ENCODE data around the gene TEX9. TPM values are rescaled to one million over a fixed set of nuclear protein-coding genes. Genes with fewer than 3 reads are reported as not detected.
"Not testable (repeated sequence)": the region's sequence is repeated elsewhere in the genome, so short reads cannot be mapped to it uniquely, and the experiment has no call there.

Gene TEX9
- total and polyA plus RNA-seq, 3 donors from 2014 or later: 9.9 to 37.7 (median 20.4) TPM

- H3K9me3 ChIP-seq: no peaks in the 10 kb centered on the region
- no peaks in the 10 kb centered on the region for H3K27me3 ChIP-seq
- H3K27ac ChIP-seq: no peak overlapping the region
- TF ChIP-seq POLR2A (IDR thresholded peaks at IDR 0.05) (no peak), CTCF (IDR thresholded peaks at IDR 0.05) (no peak)
- intact Hi-C loops (cut with DNase I; ENCODE audit: low total_unique reads): no loop called here
- peaks cover 6% of the 10 kb centered on the region for H3K4me1 ChIP-seq
- 69 to 77% methylated on average over 3 of the region's 3 CpGs for WGBS, 2 donors
- no peaks in the 10 kb centered on the region for H3K36me3 ChIP-seq (ENCODE audit: low read depth, missing control alignments)
- DNase-seq: no peak
- no peak overlapping the region for H3K4me3 ChIP-seq
Observed at GRCh38 chr15:56367156-56367555, 1.9 kb downstream of the TEX9 start.

DNA sequence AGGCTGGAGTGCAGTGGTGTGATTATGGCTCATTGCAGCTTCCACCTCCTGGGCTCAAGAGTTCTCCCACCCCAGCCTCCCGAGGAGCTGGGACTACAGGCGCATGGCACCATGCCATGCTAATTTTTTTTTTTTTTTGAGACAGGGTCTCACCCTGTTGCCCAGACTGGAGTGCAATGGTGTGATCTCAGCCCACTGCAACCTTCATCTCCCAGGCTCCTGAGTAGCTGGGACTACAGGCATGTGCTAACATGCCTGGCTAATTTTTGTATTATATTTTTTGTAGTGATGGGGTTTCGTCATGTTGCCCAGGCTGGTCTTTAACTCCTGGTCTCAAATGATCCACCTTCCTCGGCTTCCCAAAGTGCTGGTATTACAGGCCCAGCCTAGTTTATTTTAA is 4.0 kb downstream of the TEX9 start:
- intact Hi-C loops (cut with DNase I; ENCODE audit: low total_unique reads): no loop called here
- no peaks in the 10 kb centered on the region for H3K9me3 ChIP-seq
- H3K4me1 ChIP-seq: peaks cover 6% of the 10 kb centered on the region
- WGBS, 2 donors: 85 to 92% methylated on average over 4 of the region's 4 CpGs
- H3K27ac ChIP-seq: no peak overlapping the region
- H3K36me3 ChIP-seq (ENCODE audit: low read depth, missing control alignments): no peaks in the 10 kb centered on the region
- H3K4me3 ChIP-seq: no peak overlapping the region
- TF ChIP-seq POLR2A (IDR thresholded peaks at IDR 0.05) (no peak), CTCF (IDR thresholded peaks at IDR 0.05) (no peak)
- no peak for DNase-seq
- no peaks in the 10 kb centered on the region for H3K27me3 ChIP-seq

- H3K27me3 ChIP-seq: no peaks in the 10 kb centered on the region
- no peak for DNase-seq
- no peak overlapping the region for H3K4me3 ChIP-seq
- intact Hi-C loops (cut with DNase I; ENCODE audit: low total_unique reads): no loop called here
- 83% methylated on average over 2 of the region's 2 CpGs for WGBS, 2 donors
- H3K36me3 ChIP-seq (ENCODE audit: low read depth, missing control alignments): no peaks in the 10 kb centered on the region
- TF ChIP-seq CTCF (IDR thresholded peaks at IDR 0.05): no peak
- no peak for TF ChIP-seq POLR2A (IDR thresholded peaks at IDR 0.05)
- H3K9me3 ChIP-seq: no peaks in the 10 kb centered on the region
- H3K4me1 ChIP-seq: no peaks in the 10 kb centered on the region
- H3K27ac ChIP-seq: no peak overlapping the region
Observed at GRCh38 chr15:56371495-56372147, 6.4 kb downstream of the TEX9 start.

DNA sequence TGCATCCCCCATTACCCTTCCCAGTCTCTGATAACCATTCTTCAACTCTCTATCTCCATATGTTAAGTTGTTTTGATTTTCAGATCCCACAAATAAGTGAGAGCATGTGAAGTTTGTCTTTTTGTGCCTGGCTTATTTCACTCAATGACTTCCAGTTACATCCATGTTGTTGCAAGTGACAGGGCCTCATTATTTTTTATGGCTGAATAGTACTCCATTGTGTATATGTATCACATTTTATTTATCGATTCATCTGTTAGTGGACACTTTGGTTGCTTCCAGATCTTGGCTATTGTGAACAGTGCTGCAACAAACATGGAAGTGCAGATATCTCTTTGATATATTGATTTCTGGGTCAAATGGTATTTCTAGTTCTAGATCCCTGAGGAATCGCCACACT is 9.5 kb downstream of the TEX9 start:
- intact Hi-C loops (cut with DNase I; ENCODE audit: low total_unique reads); H3K4me3 ChIP-seq; H3K36me3 ChIP-seq (ENCODE audit: low read depth, missing control alignments); DNase-seq; H3K27me3 ChIP-seq; H3K27ac ChIP-seq; H3K4me1 ChIP-seq; H3K9me3 ChIP-seq: not testable (repeated sequence)
- WGBS, 2 donors: 98% methylated on average over 2 of the region's 2 CpGs

DNA sequence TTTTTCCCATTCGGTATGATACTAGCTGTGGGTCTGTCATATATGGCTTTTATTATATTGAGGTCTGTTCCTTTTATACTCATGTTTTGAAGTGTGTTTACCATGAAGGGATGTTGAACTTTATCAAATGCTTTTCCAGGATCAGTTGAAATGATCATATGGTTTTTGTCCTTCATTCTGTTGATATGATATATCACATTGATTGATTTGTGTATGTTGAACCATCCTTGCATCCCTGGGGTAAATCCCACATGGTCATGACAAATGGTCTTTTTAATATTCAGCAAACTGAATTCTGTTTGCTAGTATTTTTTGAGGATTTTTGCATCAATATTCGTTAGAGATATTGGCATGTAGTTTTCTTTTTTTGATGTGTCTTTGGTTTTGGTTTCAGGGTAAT is 12.6 kb downstream of the TEX9 start:
- H3K4me1 ChIP-seq; intact Hi-C loops (cut with DNase I; ENCODE audit: low total_unique reads); H3K9me3 ChIP-seq; H3K27ac ChIP-seq; H3K27me3 ChIP-seq; DNase-seq; H3K4me3 ChIP-seq; H3K36me3 ChIP-seq (ENCODE audit: low read depth, missing control alignments): not testable (repeated sequence)
- WGBS, 2 donors: 92 to 97% methylated on average over 2 of the region's 2 CpGs

DNA sequence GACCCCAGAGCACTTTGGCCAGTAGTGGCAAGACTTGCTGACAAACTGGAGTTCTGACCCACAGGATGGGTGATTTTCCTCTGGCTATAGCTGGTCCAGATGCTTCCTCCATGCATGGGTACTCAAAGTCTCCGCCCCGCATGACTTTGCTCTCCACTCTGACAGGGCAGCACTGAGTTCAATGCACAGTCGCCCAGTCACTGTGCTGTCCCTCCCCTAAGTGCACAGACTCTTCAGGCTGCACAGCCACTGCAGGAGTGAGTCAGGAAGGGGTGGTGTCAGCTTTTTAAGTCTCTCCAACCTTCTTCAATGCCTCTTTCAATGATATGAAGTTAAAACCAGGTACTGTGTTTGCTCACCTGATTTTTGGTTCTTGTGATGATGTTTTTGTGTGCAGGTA is 17.8 kb downstream of the TEX9 start:
- Histone ChIP-seq H3K36me3 (ENCODE audit: low read depth, missing control alignments) (no peaks in the 10 kb centered on the region), H3K4me1 (no peaks in the 10 kb centered on the region), H3K9me3 (no peaks in the 10 kb centered on the region), H3K4me3 (no peak overlapping the region), H3K27me3 (no peaks in the 10 kb centered on the region), H3K27ac (no peak overlapping the region)
- intact Hi-C loops (cut with DNase I; ENCODE audit: low total_unique reads): no loop called here
- no peak for DNase-seq
- no peak for TF ChIP-seq CTCF (IDR thresholded peaks at IDR 0.05)
- TF ChIP-seq POLR2A (IDR thresholded peaks at IDR 0.05): no peak
- WGBS, 2 donors: 94 to 100% methylated on average over 3 of the region's 3 CpGs

All from testis (tissue), 3 donors.